Calu3 (cell line): ENCODE data around the gene SLC1A2. TPM values are rescaled to one million over a fixed set of nuclear protein-coding genes. Genes with fewer than 3 reads are reported as not detected.

ENCODE experiments used
- BruUV-seq: library from RNA; stranded (reverse); fragments of 400-500 nt; replicated peaks from 2 replicates; lab custom pipeline; 2021; lab: Mats Ljungman, UMichigan
- CTCF ChIA-PET: fragments of 300-600 bp; sonication (Branson Sonifier 250); formaldehyde crosslinking; loops from one replicate; lab custom pipeline; 2022; ENCODE audit warnings: antibody characterized with exemption; lab: Charles Lee
- DNase-seq: peaks from one replicate; pipeline ENCODE4 v3.0.0; 2022
- H3K27ac Mint-ChIP-seq: one replicate; pipeline ENCODE4 v1.8.0; 2022; ENCODE audit warnings: mixed read lengths; ENCODE audit not compliant: unreplicated experiment
- H3K27me3 Mint-ChIP-seq: one replicate; pipeline ENCODE4 v1.8.0; 2022; ENCODE audit warnings: mixed read lengths; ENCODE audit not compliant: unreplicated experiment
- H3K36me3 Mint-ChIP-seq: one replicate; pipeline ENCODE4 v1.8.0; 2022; ENCODE audit warnings: mild to moderate bottlenecking, moderate library complexity, mixed read lengths; ENCODE audit not compliant: insufficient read depth, unreplicated experiment
- H3K4me1 Mint-ChIP-seq: one replicate; pipeline ENCODE4 v1.8.0; 2022; ENCODE audit warnings: mild to moderate bottlenecking, low read depth, mixed read lengths; ENCODE audit not compliant: unreplicated experiment
- H3K4me3 Mint-ChIP-seq: one replicate; pipeline ENCODE4 v1.8.0; 2022; ENCODE audit warnings: mild to moderate bottlenecking, low read depth, moderate library complexity, mixed read lengths; ENCODE audit not compliant: unreplicated experiment
- H3K9me3 Mint-ChIP-seq: one replicate; pipeline ENCODE4 v1.8.0; 2022; ENCODE audit warnings: low read depth, mixed read lengths; ENCODE audit not compliant: unreplicated experiment
- intact Hi-C: fragments of 100-400 bp; cut with micrococcal nuclease; formaldehyde crosslinking; loops from one replicate; pipeline ENCODE4 v1.10.0; 2022; ENCODE audit not compliant: unreplicated experiment
- total RNA-seq: library from RNA; stranded (reverse); gene quantifications from 2 replicates; pipeline ENCODE4 v1.2.3, GENCODE V29; 2022
- TF ChIP-seq, protein P1 (sequence below): fragments of 200-600 bp; IDR thresholded peaks from one replicate; pipeline ENCODE4 v1.8.0; 2022; ENCODE audit warnings: antibody characterized with exemption; ENCODE audit not compliant: unreplicated experiment

Gene SLC1A2
- total RNA-seq, 1 experiment from 2014 or later: 0.40 TPM

DNA sequence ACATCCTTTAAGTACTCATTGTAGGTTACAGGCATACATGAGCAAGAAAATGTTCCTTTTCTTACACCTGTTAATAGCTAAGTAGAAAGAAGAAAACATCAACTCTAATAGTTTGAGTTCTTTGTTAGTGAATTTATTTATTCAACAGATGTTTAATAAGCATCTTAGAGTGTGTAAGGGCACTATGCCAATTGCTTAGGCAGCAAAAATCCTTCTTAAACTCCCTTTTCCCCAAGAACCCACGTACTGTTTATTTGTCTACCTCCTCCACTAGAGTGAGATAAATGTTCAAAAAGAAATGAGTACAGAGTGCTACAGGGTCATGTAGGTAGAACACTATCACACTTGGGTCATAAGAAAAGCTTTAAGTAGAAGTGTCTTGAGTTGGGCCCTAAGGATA is 149.0 kb downstream of the SLC1A2 start:
- Mint-ChIP-seq H3K4me3 (no peak overlapping the region), H3K9me3 (peaks cover 4% of the 10 kb centered on the region), H3K27ac (no peak overlapping the region), H3K4me1 (peaks cover 17% of the 10 kb centered on the region), H3K36me3 (no peaks in the 10 kb centered on the region), H3K27me3 (no peaks in the 10 kb centered on the region)
- no TSS peak for BruUV-seq
- TF ChIP-seq, protein P1, sequence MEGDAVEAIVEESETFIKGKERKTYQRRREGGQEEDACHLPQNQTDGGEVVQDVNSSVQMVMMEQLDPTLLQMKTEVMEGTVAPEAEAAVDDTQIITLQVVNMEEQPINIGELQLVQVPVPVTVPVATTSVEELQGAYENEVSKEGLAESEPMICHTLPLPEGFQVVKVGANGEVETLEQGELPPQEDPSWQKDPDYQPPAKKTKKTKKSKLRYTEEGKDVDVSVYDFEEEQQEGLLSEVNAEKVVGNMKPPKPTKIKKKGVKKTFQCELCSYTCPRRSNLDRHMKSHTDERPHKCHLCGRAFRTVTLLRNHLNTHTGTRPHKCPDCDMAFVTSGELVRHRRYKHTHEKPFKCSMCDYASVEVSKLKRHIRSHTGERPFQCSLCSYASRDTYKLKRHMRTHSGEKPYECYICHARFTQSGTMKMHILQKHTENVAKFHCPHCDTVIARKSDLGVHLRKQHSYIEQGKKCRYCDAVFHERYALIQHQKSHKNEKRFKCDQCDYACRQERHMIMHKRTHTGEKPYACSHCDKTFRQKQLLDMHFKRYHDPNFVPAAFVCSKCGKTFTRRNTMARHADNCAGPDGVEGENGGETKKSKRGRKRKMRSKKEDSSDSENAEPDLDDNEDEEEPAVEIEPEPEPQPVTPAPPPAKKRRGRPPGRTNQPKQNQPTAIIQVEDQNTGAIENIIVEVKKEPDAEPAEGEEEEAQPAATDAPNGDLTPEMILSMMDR: no peak
- intact Hi-C loops: no loop called here
- CTCF ChIA-PET: no interaction called here
- DNase-seq: no peak

DNA sequence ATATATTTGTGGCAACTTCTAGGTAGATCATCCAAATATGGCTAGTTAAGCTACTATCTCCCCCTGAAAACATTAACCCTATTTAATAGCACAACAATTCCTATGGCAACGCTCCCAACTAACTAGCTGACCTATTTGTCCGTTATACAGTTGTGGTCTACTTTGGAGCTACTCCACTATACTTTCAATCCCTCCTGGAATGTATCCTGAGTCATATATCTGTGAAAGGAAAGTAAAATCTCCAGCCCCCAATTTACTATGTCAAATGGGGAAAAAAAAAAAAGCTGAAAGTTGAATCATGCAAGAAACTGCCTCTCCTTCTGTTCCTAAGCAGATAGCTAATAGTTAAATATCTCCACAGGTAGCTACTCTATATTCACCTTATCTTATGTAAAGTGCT is 151.9 kb downstream of the SLC1A2 start:
- H3K27me3 Mint-ChIP-seq: no peaks in the 10 kb centered on the region
- no peaks in the 10 kb centered on the region for H3K4me1 Mint-ChIP-seq
- H3K27ac Mint-ChIP-seq: no peak overlapping the region
- H3K9me3 Mint-ChIP-seq: peaks cover 4% of the 10 kb centered on the region
- no peak overlapping the region for H3K4me3 Mint-ChIP-seq
- DNase-seq: no peak
- TF ChIP-seq, protein P1: no peak
- CTCF ChIA-PET: interaction anchor here (0.7 kb wide), 1 partner anchor 104 kb away, joined by 3 read pairs; no protein-coding TSS in a partner anchor
- intact Hi-C loops: no loop called here
- no peaks in the 10 kb centered on the region for H3K36me3 Mint-ChIP-seq
- BruUV-seq: no TSS peak

DNA sequence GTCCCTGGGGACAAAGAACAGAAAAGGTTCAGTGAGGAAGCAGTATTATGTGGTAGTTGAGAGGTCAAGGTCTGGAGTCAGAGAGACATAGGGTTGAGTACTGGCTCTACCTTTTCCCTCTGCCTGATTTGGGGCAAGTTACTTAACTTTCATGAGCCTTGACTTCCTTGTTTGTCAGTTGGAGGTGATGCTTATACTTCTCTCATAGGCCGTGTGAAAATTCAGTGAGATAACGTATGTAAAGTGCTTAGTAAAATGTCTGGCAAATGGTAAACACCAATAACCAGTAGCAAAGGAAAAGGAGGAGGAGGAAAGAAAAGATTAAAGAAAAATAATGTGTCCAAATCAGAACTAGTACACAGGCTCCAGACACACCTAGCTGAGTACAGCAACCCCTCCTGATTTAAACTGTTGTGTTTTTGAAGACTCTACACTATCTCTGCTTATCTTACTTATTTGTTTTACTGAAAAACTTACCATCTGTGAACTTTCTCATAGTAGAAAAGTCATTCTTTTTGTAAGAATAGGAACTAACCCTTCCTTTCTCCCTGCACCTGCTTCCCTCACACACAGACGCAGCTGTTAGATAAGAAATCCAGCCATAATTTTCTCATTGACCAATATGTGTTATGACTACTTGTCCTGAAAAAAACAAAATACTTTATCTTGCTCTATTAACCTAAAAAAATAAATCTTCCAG is 153.5 kb downstream of the SLC1A2 start:
- Mint-ChIP-seq H3K4me3 (no peak overlapping the region), H3K27ac (no peak overlapping the region), H3K4me1 (no peaks in the 10 kb centered on the region), H3K27me3 (no peaks in the 10 kb centered on the region), H3K9me3 (no peaks in the 10 kb centered on the region), H3K36me3 (no peaks in the 10 kb centered on the region)
- CTCF ChIA-PET: no interaction called here
- intact Hi-C loops: no loop called here
- no peak for DNase-seq
- no TSS peak for BruUV-seq
- TF ChIP-seq, protein P1: no peak

DNA sequence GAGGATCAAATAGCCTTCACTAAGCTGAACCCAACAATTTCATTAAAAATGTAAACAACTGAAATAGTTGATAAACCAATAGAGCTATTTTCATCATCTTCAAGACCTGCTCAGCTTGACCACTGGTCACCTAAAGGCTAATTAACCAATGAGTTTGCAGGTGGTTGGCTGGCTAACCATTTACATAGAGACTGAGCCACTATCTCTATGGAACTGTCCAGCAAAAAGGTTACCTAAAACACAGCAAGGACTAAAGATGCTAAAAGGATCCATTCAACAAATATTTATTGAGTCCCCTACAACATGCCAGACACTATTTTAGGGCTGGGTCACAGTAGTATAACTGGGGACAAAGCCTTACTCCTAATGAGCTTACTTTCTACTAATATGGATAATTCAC is 156.6 kb downstream of the SLC1A2 start:
- Mint-ChIP-seq H3K36me3 (no peaks in the 10 kb centered on the region), H3K27me3 (no peaks in the 10 kb centered on the region), H3K4me3 (no peak overlapping the region), H3K27ac (no peak overlapping the region), H3K9me3 (no peaks in the 10 kb centered on the region), H3K4me1 (peaks cover 8% of the 10 kb centered on the region)
- DNase-seq: no peak
- TF ChIP-seq, protein P1: no peak
- CTCF ChIA-PET: no interaction called here
- no TSS peak for BruUV-seq
- intact Hi-C loops: no loop called here
